Measurements from ENCODE around the gene CCDC149.
A peak's percentile ranks its signal among the peaks of the same experiment; 100 is the strongest.
"Not testable (repeated sequence)": the region's sequence is repeated elsewhere in the genome, so short reads cannot be mapped to it uniquely, and the experiment has no call there.

The CCDC149 gene

GRCh38 chr4:24915121-24915922 lies 2.5 kb upstream of the CCDC149 start:
- Histone ChIP-seq H3K4me1 (ENCODE audit: insufficient read depth, low read length) (peaks cover 6% of the 10 kb centered on the region; the same call in 1 of the 2 replicates), H3K9ac (ENCODE audit: low read depth, low read length) (no peak overlapping the region), H3K36me3 (ENCODE audit: insufficient read depth, low read depth, low read length) (0 out of 2 replicates have a peak, but pooled peaks cover 1% of the 10 kb centered on the region), H3K9me3 (ENCODE audit: insufficient read depth, low read depth, low read length) (no peaks in the 10 kb centered on the region; the same call in 1 of the 2 replicates), H3K27me3 (ENCODE audit: insufficient read depth, low read length) (peaks cover 27% of the 10 kb centered on the region), H3K27ac (ENCODE audit: low read length) (no peak overlapping the region), H3K4me3 (ENCODE audit: low read length) (no peak overlapping the region)

DNA sequence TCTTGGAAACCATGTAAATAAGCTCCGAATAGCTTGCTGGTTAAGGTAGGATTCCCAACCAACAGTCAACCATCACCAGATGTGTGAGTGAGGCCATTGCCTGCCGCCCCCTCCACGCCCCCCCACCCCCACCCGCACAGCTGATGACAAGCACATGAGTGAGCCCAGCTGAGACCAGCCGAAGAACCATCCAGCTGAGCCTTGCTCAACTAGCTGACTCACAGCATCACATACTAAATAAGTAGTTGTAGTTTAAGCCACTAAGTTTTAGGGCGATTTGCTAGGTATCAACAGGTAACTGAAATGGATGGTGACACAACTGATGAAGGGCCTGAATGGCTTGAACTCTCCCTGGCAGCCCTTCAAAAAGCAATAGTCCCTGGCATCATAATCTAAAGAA lies 1.6 kb upstream of the CCDC149 start:
- Histone ChIP-seq H3K4me3 (ENCODE audit: low read length) (no peak overlapping the region), H3K4me1 (ENCODE audit: insufficient read depth, low read length) (peaks cover 6% of the 10 kb centered on the region; the same call in 1 of the 2 replicates), H3K9ac (ENCODE audit: low read depth, low read length) (no peak overlapping the region), H3K27me3 (ENCODE audit: insufficient read depth, low read length) (peaks cover 27% of the 10 kb centered on the region), H3K36me3 (ENCODE audit: insufficient read depth, low read depth, low read length) (peaks cover 10% of the 10 kb centered on the region), H3K27ac (ENCODE audit: low read length) (no peak overlapping the region), H3K9me3 (ENCODE audit: insufficient read depth, low read depth, low read length) (peaks cover 8% of the 10 kb centered on the region; the same call in 1 of the 2 replicates)

GRCh38 chr4:24913119-24913485 lies 260 bp upstream of the CCDC149 start:
- peaks cover 27% of the 10 kb centered on the region for H3K27me3 ChIP-seq (ENCODE audit: insufficient read depth, low read length)
- peak overlapping the region; percentile 71; the same call in 1 of the 2 replicates for H3K9ac ChIP-seq (ENCODE audit: low read depth, low read length)
- H3K9me3 ChIP-seq (ENCODE audit: insufficient read depth, low read depth, low read length): peaks cover 12% of the 10 kb centered on the region; the same call in 1 of the 2 replicates
- peaks cover 17% of the 10 kb centered on the region for H3K36me3 ChIP-seq (ENCODE audit: insufficient read depth, low read depth, low read length)
- H3K4me1 ChIP-seq (ENCODE audit: insufficient read depth, low read length): peaks cover 6% of the 10 kb centered on the region; the same call in 1 of the 2 replicates
- H3K4me3 ChIP-seq (ENCODE audit: low read length): peak overlapping the region; percentile 65; the same call in 1 of the 2 replicates
- no peak overlapping the region for H3K27ac ChIP-seq (ENCODE audit: low read length)

DNA sequence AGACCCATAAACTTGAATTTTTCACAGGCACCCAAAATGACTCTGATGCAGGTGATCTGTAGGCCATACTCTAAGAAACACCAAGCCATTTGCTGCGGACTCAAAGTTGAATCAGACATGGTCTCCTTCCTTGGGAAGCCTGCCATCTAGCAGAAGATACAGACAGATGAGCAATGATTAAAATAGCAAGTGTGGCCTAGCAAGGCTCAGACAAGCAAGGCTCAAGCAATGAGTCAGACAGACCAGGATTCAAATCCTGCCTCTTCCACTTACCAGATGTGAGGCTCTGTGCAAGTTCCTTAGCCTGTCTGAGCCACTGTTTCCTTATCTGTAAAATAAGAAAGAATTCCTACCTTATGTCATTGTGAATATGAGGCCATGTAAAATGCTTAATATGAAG lies 2.3 kb downstream of the CCDC149 start:
- peaks cover 6% of the 10 kb centered on the region; the same call in 1 of the 2 replicates for H3K4me1 ChIP-seq (ENCODE audit: insufficient read depth, low read length)
- H3K9ac ChIP-seq (ENCODE audit: low read depth, low read length): no peak overlapping the region
- H3K27me3 ChIP-seq (ENCODE audit: insufficient read depth, low read length): peaks cover 27% of the 10 kb centered on the region
- no peak overlapping the region for H3K27ac ChIP-seq (ENCODE audit: low read length)
- no peak overlapping the region for H3K4me3 ChIP-seq (ENCODE audit: low read length)
- H3K9me3 ChIP-seq (ENCODE audit: insufficient read depth, low read depth, low read length): peaks cover 12% of the 10 kb centered on the region; the same call in 1 of the 2 replicates
- peaks cover 17% of the 10 kb centered on the region for H3K36me3 ChIP-seq (ENCODE audit: insufficient read depth, low read depth, low read length)

- H3K9me3 ChIP-seq (ENCODE audit: insufficient read depth, low read depth, low read length): peaks cover 12% of the 10 kb centered on the region; the same call in 1 of the 2 replicates
- not testable (repeated sequence) for H3K4me3 ChIP-seq (ENCODE audit: low read length); H3K27ac ChIP-seq (ENCODE audit: low read length); H3K9ac ChIP-seq (ENCODE audit: low read depth, low read length); H3K4me1 ChIP-seq (ENCODE audit: insufficient read depth, low read length)
- peaks cover 27% of the 10 kb centered on the region for H3K27me3 ChIP-seq (ENCODE audit: insufficient read depth, low read length)
- H3K36me3 ChIP-seq (ENCODE audit: insufficient read depth, low read depth, low read length): peaks cover 17% of the 10 kb centered on the region
Measured at GRCh38 chr4:24909606-24910005, 3.2 kb downstream of the CCDC149 start.

- no peaks in the 10 kb centered on the region for H3K27me3 ChIP-seq (ENCODE audit: insufficient read depth, low read length)
- H3K4me1 ChIP-seq (ENCODE audit: insufficient read depth, low read length): no peaks in the 10 kb centered on the region
- H3K9me3 ChIP-seq (ENCODE audit: insufficient read depth, low read depth, low read length): no peaks in the 10 kb centered on the region
- H3K9ac ChIP-seq (ENCODE audit: low read depth, low read length): no peak overlapping the region
- no peaks in the 10 kb centered on the region for H3K36me3 ChIP-seq (ENCODE audit: insufficient read depth, low read depth, low read length)
- H3K4me3 ChIP-seq (ENCODE audit: low read length): no peak overlapping the region
- H3K27ac ChIP-seq (ENCODE audit: low read length): no peak overlapping the region
Measured at GRCh38 chr4:24897639-24898038, 15.2 kb downstream of the CCDC149 start.

- H3K27ac ChIP-seq (ENCODE audit: low read length): no peak overlapping the region
- H3K36me3 ChIP-seq (ENCODE audit: insufficient read depth, low read depth, low read length): no peaks in the 10 kb centered on the region
- no peaks in the 10 kb centered on the region for H3K4me1 ChIP-seq (ENCODE audit: insufficient read depth, low read length)
- H3K4me3 ChIP-seq (ENCODE audit: low read length): no peak overlapping the region
- H3K9ac ChIP-seq (ENCODE audit: low read depth, low read length): no peak overlapping the region
- no peaks in the 10 kb centered on the region for H3K9me3 ChIP-seq (ENCODE audit: insufficient read depth, low read depth, low read length)
- H3K27me3 ChIP-seq (ENCODE audit: insufficient read depth, low read length): no peaks in the 10 kb centered on the region
Measured at GRCh38 chr4:24896977-24897376, 15.9 kb downstream of the CCDC149 start.

GRCh38 chr4:24896056-24896455 lies 16.8 kb downstream of the CCDC149 start:
- no peaks in the 10 kb centered on the region for H3K27me3 ChIP-seq (ENCODE audit: insufficient read depth, low read length)
- no peaks in the 10 kb centered on the region for H3K36me3 ChIP-seq (ENCODE audit: insufficient read depth, low read depth, low read length)
- H3K9ac ChIP-seq (ENCODE audit: low read depth, low read length): no peak overlapping the region
- no peaks in the 10 kb centered on the region for H3K4me1 ChIP-seq (ENCODE audit: insufficient read depth, low read length)
- H3K4me3 ChIP-seq (ENCODE audit: low read length): no peak overlapping the region
- no peak overlapping the region for H3K27ac ChIP-seq (ENCODE audit: low read length)
- H3K9me3 ChIP-seq (ENCODE audit: insufficient read depth, low read depth, low read length): no peaks in the 10 kb centered on the region

DNA sequence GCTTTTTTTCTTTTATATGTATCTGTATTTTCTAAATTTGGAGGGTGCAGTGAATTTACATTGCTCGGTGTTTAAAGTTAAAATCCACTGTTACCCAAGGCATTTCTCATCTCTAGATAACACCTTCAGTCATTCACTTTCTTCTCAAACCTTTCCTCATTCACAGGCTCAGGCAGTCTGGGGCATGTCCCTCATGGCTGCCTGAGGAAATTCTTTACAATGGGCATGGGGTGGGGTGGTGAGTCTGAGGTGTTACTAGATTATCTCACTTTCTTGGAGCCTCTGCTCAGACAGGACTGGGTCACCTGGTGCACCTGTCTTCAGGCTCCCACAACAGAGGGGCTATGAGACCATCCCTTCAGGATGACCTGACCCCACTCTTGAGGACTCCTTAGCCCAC lies 17.4 kb downstream of the CCDC149 start:
- H3K4me1 ChIP-seq (ENCODE audit: insufficient read depth, low read length): no peaks in the 10 kb centered on the region
- H3K9ac ChIP-seq (ENCODE audit: low read depth, low read length): no peak overlapping the region
- no peaks in the 10 kb centered on the region for H3K36me3 ChIP-seq (ENCODE audit: insufficient read depth, low read depth, low read length)
- H3K27ac ChIP-seq (ENCODE audit: low read length): no peak overlapping the region
- H3K27me3 ChIP-seq (ENCODE audit: insufficient read depth, low read length): no peaks in the 10 kb centered on the region
- no peak overlapping the region for H3K4me3 ChIP-seq (ENCODE audit: low read length)
- no peaks in the 10 kb centered on the region for H3K9me3 ChIP-seq (ENCODE audit: insufficient read depth, low read depth, low read length)

GRCh38 chr4:24894846-24895245 lies 18.0 kb downstream of the CCDC149 start:
- Histone ChIP-seq H3K4me1 (ENCODE audit: insufficient read depth, low read length) (no peaks in the 10 kb centered on the region), H3K4me3 (ENCODE audit: low read length) (no peak overlapping the region), H3K9ac (ENCODE audit: low read depth, low read length) (no peak overlapping the region), H3K27me3 (ENCODE audit: insufficient read depth, low read length) (no peaks in the 10 kb centered on the region), H3K27ac (ENCODE audit: low read length) (no peak overlapping the region), H3K36me3 (ENCODE audit: insufficient read depth, low read depth, low read length) (no peaks in the 10 kb centered on the region), H3K9me3 (ENCODE audit: insufficient read depth, low read depth, low read length) (no peaks in the 10 kb centered on the region)

- no peaks in the 10 kb centered on the region for H3K27me3 ChIP-seq (ENCODE audit: insufficient read depth, low read length)
Measured at GRCh38 chr4:24894243-24894642, 18.6 kb downstream of the CCDC149 start.

DNA sequence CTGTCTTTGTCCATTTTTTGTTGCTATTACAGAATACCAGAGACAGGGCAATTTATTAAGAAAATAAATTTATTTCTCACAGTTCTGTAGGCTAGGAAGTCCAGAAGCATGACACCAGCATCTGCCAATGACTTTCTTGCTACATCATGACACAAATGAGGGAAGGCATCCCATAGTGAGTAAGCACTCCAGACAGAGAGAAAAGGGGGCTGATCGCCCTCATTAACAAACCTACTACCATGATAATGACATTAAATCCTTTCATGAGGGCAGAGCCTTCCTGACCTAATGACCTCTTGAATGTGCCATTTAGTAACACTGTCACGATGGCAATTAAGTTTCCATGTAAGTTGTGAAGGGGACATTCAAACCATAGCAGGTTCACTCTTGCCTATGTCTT lies 20.1 kb downstream of the CCDC149 start:
- no peak overlapping the region for H3K9ac ChIP-seq (ENCODE audit: low read depth, low read length)
- H3K4me1 ChIP-seq (ENCODE audit: insufficient read depth, low read length): no peaks in the 10 kb centered on the region
- no peaks in the 10 kb centered on the region for H3K36me3 ChIP-seq (ENCODE audit: insufficient read depth, low read depth, low read length)
- H3K4me3 ChIP-seq (ENCODE audit: low read length): no peak overlapping the region
- H3K27ac ChIP-seq (ENCODE audit: low read length): no peak overlapping the region
- H3K9me3 ChIP-seq (ENCODE audit: insufficient read depth, low read depth, low read length): no peaks in the 10 kb centered on the region
- H3K27me3 ChIP-seq (ENCODE audit: insufficient read depth, low read length): no peaks in the 10 kb centered on the region

More at GRCh38 chr4:24894243-24894642, 18.6 kb downstream of the CCDC149 start:
- Histone ChIP-seq H3K9me3 (ENCODE audit: insufficient read depth, low read depth, low read length) (no peaks in the 10 kb centered on the region), H3K9ac (ENCODE audit: low read depth, low read length) (no peak overlapping the region), H3K4me3 (ENCODE audit: low read length) (no peak overlapping the region), H3K4me1 (ENCODE audit: insufficient read depth, low read length) (no peaks in the 10 kb centered on the region), H3K27ac (ENCODE audit: low read length) (no peak overlapping the region), H3K36me3 (ENCODE audit: insufficient read depth, low read depth, low read length) (no peaks in the 10 kb centered on the region)
